OCI-LY3 (cell line): ENCODE measurements around the gene PHACTR3.

ENCODE experiments used
- H2AFZ ChIP-seq: fragments of 200-600, 300-600 bp; shearing (Covaris generic); 2 replicates; pipeline ENCODE4 v1.6.0; 2014; ENCODE audit warnings: antibody characterized with exemption, low read depth, low read length
- H3K27ac ChIP-seq: fragments of 200-600, 300-600 bp; sonication (generic); 2 replicates; pipeline ENCODE4 v1.5.1; 2014; ENCODE audit warnings: mild to moderate bottlenecking, low read length, moderate library complexity, mixed read lengths
- H3K27me3 ChIP-seq: fragments of 200-600, 300-600 bp; sonication (generic); 2 replicates; pipeline ENCODE4 v1.6.1; 2014; ENCODE audit warnings: low read depth, low read length, mixed read lengths
- H3K36me3 ChIP-seq: fragments of 200-600, 300-600 bp; sonication (generic); replicated peaks from 2 replicates; pipeline ENCODE3; 2014; ENCODE audit warnings: low read depth, low read length, mixed read lengths
- H3K4me1 ChIP-seq: fragments of 300-600, 200-600 bp; sonication (generic); 2 replicates; pipeline ENCODE4 v1.6.1; 2014; ENCODE audit warnings: low read length, mixed read lengths
- H3K4me2 ChIP-seq: fragments of 200-600, 300-600 bp; sonication (generic); 2 replicates; pipeline ENCODE4 v1.6.1; 2014; ENCODE audit warnings: low read length, mixed read lengths
- H3K4me3 ChIP-seq: fragments of 300-600, 200-600 bp; sonication (generic); 2 replicates; pipeline ENCODE4 v1.5.1; 2014; ENCODE audit warnings: antibody characterized with exemption, mild to moderate bottlenecking, low read length, moderate library complexity
- H3K79me2 ChIP-seq: fragments of 300-600, 200-600 bp; shearing (Covaris generic); 2 replicates; pipeline ENCODE4 v1.6.1; 2014; ENCODE audit warnings: mild to moderate bottlenecking, low read length, mixed read lengths
- H3K9ac ChIP-seq: fragments of 300-600, 200-600 bp; shearing (Covaris generic); 2 replicates; pipeline ENCODE4 v1.6.0; 2014; ENCODE audit warnings: mild to moderate bottlenecking, low read length, moderate library complexity
- H3K9me3 ChIP-seq: fragments of 200-600, 300-600 bp; shearing (Covaris generic); 2 replicates; pipeline ENCODE4 v1.6.1; 2014; ENCODE audit warnings: low read length, mixed read lengths; ENCODE audit not compliant: insufficient read depth
- H4K20me1 ChIP-seq: fragments of 200-600, 300-600 bp; sonication (generic); 2 replicates; pipeline ENCODE4 v1.6.1; 2016; ENCODE audit warnings: low read length, mixed read lengths; ENCODE audit not compliant: insufficient read depth
- CTCF ChIP-seq: fragments of 200-600, 300-600 bp; sonication (generic); IDR thresholded peaks from 2 replicates; pipeline ENCODE4 v1.5.1; 2014; ENCODE audit warnings: antibody characterized with exemption, low read length, low read depth
- EZH2phosphoT487 ChIP-seq: fragments of 200-600 bp; shearing (Covaris generic); IDR thresholded peaks from 2 replicates; pipeline ENCODE4 v1.6.1; 2018; ENCODE audit warnings: antibody characterized with exemption, mixed run types, low read depth

The PHACTR3 gene

GRCh38 chr20:59812286-59813125 is 208.2 kb downstream of the PHACTR3 start:
- Histone ChIP-seq H3K4me1 (no peaks in the 10 kb centered on the region), H3K4me3 (no peak overlapping the region), H3K36me3 (no peaks in the 10 kb centered on the region), H2AFZ (no peak overlapping the region), H3K4me2 (no peak overlapping the region), H3K79me2 (no peaks in the 10 kb centered on the region), H3K9me3 (no peaks in the 10 kb centered on the region), H4K20me1 (no peaks in the 10 kb centered on the region), H3K27ac (no peak overlapping the region), H3K27me3 (peaks cover 24% of the 10 kb centered on the region), H3K9ac (no peak overlapping the region)
- TF ChIP-seq EZH2phosphoT487: no peak
- TF ChIP-seq CTCF: no peak

- Histone ChIP-seq H3K27ac (no peak overlapping the region), H2AFZ (no peak overlapping the region), H3K4me1 (no peaks in the 10 kb centered on the region), H3K4me2 (no peak overlapping the region), H4K20me1 (no peaks in the 10 kb centered on the region), H3K27me3 (peaks cover 24% of the 10 kb centered on the region), H3K36me3 (no peaks in the 10 kb centered on the region), H3K4me3 (no peak overlapping the region), H3K79me2 (no peaks in the 10 kb centered on the region), H3K9me3 (no peaks in the 10 kb centered on the region), H3K9ac (no peak overlapping the region)
- TF ChIP-seq EZH2phosphoT487 (no peak), CTCF (no peak)
These were observed 209.0 kb downstream of the PHACTR3 start for GRCh38 chr20:59813126-59813947.

GRCh38 chr20:59813948-59814839 is 209.9 kb downstream of the PHACTR3 start:
- Histone ChIP-seq H2AFZ (no peak overlapping the region), H3K4me1 (no peaks in the 10 kb centered on the region), H3K4me2 (no peak overlapping the region), H4K20me1 (no peaks in the 10 kb centered on the region), H3K4me3 (no peak overlapping the region), H3K9me3 (no peaks in the 10 kb centered on the region), H3K79me2 (no peaks in the 10 kb centered on the region), H3K36me3 (no peaks in the 10 kb centered on the region), H3K27ac (no peak overlapping the region), H3K27me3 (peaks cover 27% of the 10 kb centered on the region), H3K9ac (no peak overlapping the region)
- TF ChIP-seq CTCF (no peak), EZH2phosphoT487 (no peak)
